SK-N-SH treated with all-trans-retinoic acid at 6 μM for 48 hours (cell line): ENCODE results near the gene MTERF2.

Source experiments
- BACH2 ChIP-seq: fragments of 250-450 bp; sonication (Bioruptor Pico); IDR thresholded peaks from 2 replicates; pipeline ENCODE4 v1.9.0; 2021; ENCODE audit warnings: mild to moderate bottlenecking, borderline replicate concordance
- CSDC2 ChIP-seq: fragments of 250-450 bp; sonication (Bioruptor Pico); IDR thresholded peaks from 2 replicates; pipeline ENCODE4 v1.5.0; 2020; ENCODE audit warnings: mild to moderate bottlenecking, moderate library complexity
- ESRRG ChIP-seq: fragments of 250-450 bp; sonication (Bioruptor Pico); IDR thresholded peaks from 2 replicates; pipeline ENCODE4 v1.6.1; 2021; ENCODE audit warnings: mild to moderate bottlenecking
- OSR1 ChIP-seq: fragments of 250-450 bp; sonication (Bioruptor Pico); IDR thresholded peaks from 2 replicates; pipeline ENCODE4 v1.8.0; 2022; ENCODE audit warnings: moderate library complexity, mild to moderate bottlenecking, inconsistent platforms
- POU6F1 ChIP-seq: fragments of 250-450 bp; sonication (Bioruptor Pico); IDR thresholded peaks from 2 replicates; pipeline ENCODE4 v1.8.0; 2021; ENCODE audit warnings: low read depth, mild to moderate bottlenecking, moderate library complexity, borderline replicate concordance
- RARB ChIP-seq: fragments of 250-450 bp; sonication (Bioruptor Pico); IDR thresholded peaks from 2 replicates; pipeline ENCODE4 v1.8.0; 2021; ENCODE audit warnings: mild to moderate bottlenecking, moderate library complexity
- SNAI2 ChIP-seq: fragments of 250-450 bp; sonication (Bioruptor Pico); IDR thresholded peaks from 2 replicates; pipeline ENCODE4 v1.5.0; 2020; ENCODE audit warnings: mild to moderate bottlenecking, moderate library complexity
- TOX ChIP-seq: fragments of 250-450 bp; sonication (Bioruptor Pico); IDR thresholded peaks from 2 replicates; pipeline ENCODE4 v1.8.0; 2021; ENCODE audit warnings: mild to moderate bottlenecking, moderate library complexity, borderline replicate concordance
- TSHZ2 ChIP-seq: fragments of 250-450 bp; sonication (Bioruptor Pico); IDR thresholded peaks from 2 replicates; pipeline ENCODE4 v1.5.0; 2020; ENCODE audit warnings: mild to moderate bottlenecking, moderate library complexity
- ZFP30 ChIP-seq: fragments of 450-650 bp; formaldehyde crosslinking; IDR thresholded peaks from 2 replicates; pipeline ENCODE4 v1.5.0; 2022; ENCODE audit warnings: mild to moderate bottlenecking, moderate library complexity
- ZNF565 ChIP-seq: fragments of 450-650 bp; formaldehyde crosslinking; conservative IDR thresholded peaks from 2 replicates; pipeline ENCODE4 v1.5.0; 2020; ENCODE audit warnings: low read depth, mild to moderate bottlenecking, moderate library complexity
- ZNF70 ChIP-seq: fragments of 450-650 bp; formaldehyde crosslinking; IDR thresholded peaks from 2 replicates; pipeline ENCODE4 v1.5.0; 2020; ENCODE audit warnings: mild to moderate bottlenecking, moderate library complexity
- ZNF8 ChIP-seq: fragments of 450-650 bp; formaldehyde crosslinking; IDR thresholded peaks from 2 replicates; pipeline ENCODE4 v1.5.0; 2020; ENCODE audit warnings: mild to moderate bottlenecking, moderate library complexity
- TF ChIP-seq, protein P1 (sequence below): fragments of 250-450 bp; sonication (Bioruptor Pico); IDR thresholded peaks from 2 replicates; pipeline ENCODE4 v1.5.1; 2021; ENCODE audit warnings: mild to moderate bottlenecking, moderate library complexity

GRCh38 chr12:107025671-107026070 is 38.7 kb upstream of the MTERF2 start:
- TF ChIP-seq TSHZ2 (CRISPR knock-in tag) (no peak), ZFP30 (CRISPR knock-in tag) (no peak), POU6F1 (CRISPR knock-in tag) (no peak), BACH2 (no peak), SNAI2 (no peak), ZNF70 (CRISPR knock-in tag) (no peak), TOX (CRISPR knock-in tag) (no peak), ZNF8 (CRISPR knock-in tag) (no peak), CSDC2 (no peak), ZNF565 (CRISPR knock-in tag) (no peak), RARB (CRISPR knock-in tag) (no peak), OSR1 (CRISPR knock-in tag) (no peak), ESRRG (CRISPR knock-in tag) (no peak)
- TF ChIP-seq, protein P1, sequence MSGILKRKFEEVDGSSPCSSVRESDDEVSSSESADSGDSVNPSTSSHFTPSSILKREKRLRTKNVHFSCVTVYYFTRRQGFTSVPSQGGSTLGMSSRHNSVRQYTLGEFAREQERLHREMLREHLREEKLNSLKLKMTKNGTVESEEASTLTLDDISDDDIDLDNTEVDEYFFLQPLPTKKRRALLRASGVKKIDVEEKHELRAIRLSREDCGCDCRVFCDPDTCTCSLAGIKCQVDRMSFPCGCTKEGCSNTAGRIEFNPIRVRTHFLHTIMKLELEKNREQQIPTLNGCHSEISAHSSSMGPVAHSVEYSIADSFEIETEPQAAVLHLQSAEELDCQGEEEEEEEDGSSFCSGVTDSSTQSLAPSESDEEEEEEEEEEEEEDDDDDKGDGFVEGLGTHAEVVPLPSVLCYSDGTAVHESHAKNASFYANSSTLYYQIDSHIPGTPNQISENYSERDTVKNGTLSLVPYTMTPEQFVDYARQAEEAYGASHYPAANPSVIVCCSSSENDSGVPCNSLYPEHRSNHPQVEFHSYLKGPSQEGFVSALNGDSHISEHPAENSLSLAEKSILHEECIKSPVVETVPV = no peak
